GM18511 (cell line): ENCODE data around the gene SH3TC1.

Experiments used
- ATAC-seq: cut with Tn5 transposase; IDR thresholded peaks from one replicate; pipeline ENCODE4 v1.9.1; 2021; ENCODE audit warnings: mild to moderate bottlenecking, moderate library complexity; ENCODE audit not compliant: unreplicated experiment

SH3TC1 gene

GRCh38 chr4:8241211-8241779, 42.2 kb downstream of the SH3TC1 start:
- no peak for ATAC-seq

GRCh38 chr4:8241895-8242696, 43.0 kb downstream of the SH3TC1 start:
- ATAC-seq = peak; percentile 85

GRCh38 chr4:8242782-8243560, 43.9 kb downstream of the SH3TC1 start:
- no peak for ATAC-seq

- no peak for ATAC-seq
Measured at GRCh38 chr4:8244001-8244757, 45.1 kb downstream of the SH3TC1 start.

GRCh38 chr4:8244931-8245460, 45.9 kb downstream of the SH3TC1 start:
- ATAC-seq = no peak

- no peak for ATAC-seq
Measured at GRCh38 chr4:8245884-8246833, 47.1 kb downstream of the SH3TC1 start.

GRCh38 chr4:8247047-8247930, 48.2 kb downstream of the SH3TC1 start:
- no peak for ATAC-seq

- no peak for ATAC-seq
Measured at GRCh38 chr4:8248091-8248490, 49.0 kb downstream of the SH3TC1 start.

GRCh38 chr4:8250227-8250626, 51.1 kb downstream of the SH3TC1 start:
- no peak for ATAC-seq

GRCh38 chr4:8250637-8251036, 51.5 kb downstream of the SH3TC1 start:
- no peak for ATAC-seq

- ATAC-seq = no peak
Measured at GRCh38 chr4:8251110-8251883, 52.2 kb downstream of the SH3TC1 start.

GRCh38 chr4:8252301-8253173, 53.4 kb downstream of the SH3TC1 start:
- ATAC-seq = no peak

- ATAC-seq = no peak
Measured at GRCh38 chr4:8254076-8254475, 55.0 kb downstream of the SH3TC1 start.

GRCh38 chr4:8255698-8256441, 56.8 kb downstream of the SH3TC1 start:
- ATAC-seq = no peak

- ATAC-seq = no peak
Measured at GRCh38 chr4:8257854-8258253, 58.8 kb downstream of the SH3TC1 start.

- no peak for ATAC-seq
Measured at GRCh38 chr4:8258552-8259212, 59.6 kb downstream of the SH3TC1 start.
